A549 (cell line): ENCODE data around the gene PRUNE2. TPM values are rescaled to one million over a fixed set of nuclear protein-coding genes. Genes with fewer than 3 reads are reported as not detected.

Experiments used
- ATAC-seq, 2 experiments: fragments of 200-7000 bp in 1 of 2; fragments of >200 bp in 1 of 2; cut with Nextera tagmentation in 1 of 2; cut with Tn5 transposase in 1 of 2; 3 replicates each; pipeline versions ENCODE4 v1.8.0 to v1.9.1; 2018 to 2020; ENCODE audit warnings: mild to moderate bottlenecking in 1 of 2, moderate library complexity in 1 of 2
- CTCF ChIA-PET: fragments of 300-600 bp; sonication (Branson Sonifier 250); formaldehyde crosslinking; extraction: SDS; loops from one replicate; lab custom pipeline; 2021; ENCODE audit warnings: antibody characterized with exemption, inconsistent platforms; lab: Yijun Ruan, JAX
- POLR2A ChIA-PET: fragments of 350-600 bp; formaldehyde crosslinking; extraction: SDS; loops from one replicate; lab custom pipeline; 2021; ENCODE audit warnings: antibody characterized with exemption, inconsistent platforms; lab: Yijun Ruan, JAX
- DNase-seq, 2 experiments: peaks; one replicate each; pipeline versions ENCODE4 v3.0.0 to v3.0.0-alpha.2; 2011 to 2016; ENCODE audit warnings: low read depth in 1 of 2, low spot score in 1 of 2
- FAIRE-seq: peaks from 2 replicates; lab custom pipeline; 2011; peaks lifted over from hg19 to GRCh38; lab: Jason Lieb, UNC
- H3K27ac ChIP-seq, 2 experiments: fragments of >200 bp; sonication (Bioruptor Twin); formaldehyde crosslinking; 3 replicates each; pipeline ENCODE4 v1.5.1; 2016 to 2017
- H3K4me1 ChIP-seq: fragments of >200 bp; sonication (Bioruptor Twin); formaldehyde crosslinking; 3 replicates; pipeline ENCODE4 v1.6.1; 2016
- H3K4me2 ChIP-seq: fragments of >200 bp; sonication (Bioruptor Twin); formaldehyde crosslinking; 3 replicates; pipeline ENCODE4 v1.6.1; 2016
- H3K4me3 ChIP-seq: fragments of >200 bp; sonication (Bioruptor Twin); formaldehyde crosslinking; 3 replicates; pipeline ENCODE4 v1.5.1; 2016
- H3K9me3 ChIP-seq: fragments of >200 bp; sonication (Bioruptor Twin); formaldehyde crosslinking; 3 replicates; pipeline ENCODE4 v1.6.1; 2016
- CBX2 ChIP-seq: fragments of 200-600 bp; sonication (generic); IDR thresholded peaks from 2 replicates; pipeline ENCODE4 v1.6.1; 2016; ENCODE audit warnings: low read depth, mild to moderate bottlenecking, borderline replicate concordance
- CEBPB ChIP-seq, 2 experiments: fragments of >200 bp in 1 of 2; sonication (Bioruptor Twin) in 1 of 2; formaldehyde crosslinking in 1 of 2; IDR thresholded peaks; 2 replicates each; pipeline ENCODE4 v1.6.1; 2012 to 2016
- EHF ChIP-seq: fragments of 250-450 bp; sonication (Bioruptor Pico); IDR thresholded peaks from 2 replicates; pipeline ENCODE4 v1.5.0; 2020; ENCODE audit warnings: mild to moderate bottlenecking
- EP300 ChIP-seq, 2 experiments: fragments of >200 bp; sonication (Bioruptor Twin); formaldehyde crosslinking; IDR thresholded peaks; 2 replicates in 1 of 2; 3 replicates in 1 of 2; pipeline ENCODE4 v1.6.1; 2016 to 2017
- FOSB ChIP-seq: fragments of 250-450 bp; sonication (Bioruptor Pico); IDR thresholded peaks from 2 replicates; pipeline ENCODE4 v1.5.0; 2020; ENCODE audit warnings: mild to moderate bottlenecking, moderate library complexity
- FOXS1 ChIP-seq: fragments of 250-450 bp; sonication (Bioruptor Pico); IDR thresholded peaks from 2 replicates; pipeline ENCODE4 v1.5.0; 2020; ENCODE audit warnings: mild to moderate bottlenecking, moderate library complexity
- HDAC2 ChIP-seq: fragments of 200-600 bp; sonication (generic); IDR thresholded peaks from 2 replicates; pipeline ENCODE4 v1.6.1; 2016
- HEYL ChIP-seq: fragments of 250-450 bp; sonication (Bioruptor Pico); IDR thresholded peaks from 2 replicates; pipeline ENCODE4 v1.8.0; 2021; ENCODE audit warnings: mild to moderate bottlenecking, moderate library complexity
- HOXA7 ChIP-seq: fragments of 250-450 bp; sonication (Bioruptor Pico); IDR thresholded peaks from 2 replicates; pipeline ENCODE4 v1.5.0; 2020; ENCODE audit warnings: mild to moderate bottlenecking, moderate library complexity
- HOXB5 ChIP-seq: fragments of 250-450 bp; sonication (Bioruptor Pico); IDR thresholded peaks from 2 replicates; pipeline ENCODE4 v1.5.0; 2020; ENCODE audit warnings: mild to moderate bottlenecking, moderate library complexity
- MYC ChIP-seq: IDR thresholded peaks from 2 replicates; pipeline ENCODE4 v1.6.1; 2012; ENCODE audit warnings: mild to moderate bottlenecking, inconsistent platforms, low read length, improper control_type of control experiment, borderline replicate concordance
- NFE2L2 ChIP-seq: fragments of 150-350 bp; conservative IDR thresholded peaks from 2 replicates; pipeline ENCODE4 v1.6.1; 2014; ENCODE audit warnings: low read length
- NPAS2 ChIP-seq: fragments of 250-450 bp; sonication (Bioruptor Pico); IDR thresholded peaks from 2 replicates; pipeline ENCODE4 v1.8.0; 2022; ENCODE audit warnings: mild to moderate bottlenecking, moderate library complexity, borderline replicate concordance
- NR3C1 ChIP-seq: fragments of >200 bp; sonication (Bioruptor Twin); formaldehyde crosslinking; IDR thresholded peaks from 3 replicates; pipeline ENCODE4 v1.6.1; 2017
- PHF8 ChIP-seq: fragments of 200-600 bp; sonication (generic); IDR thresholded peaks from 2 replicates; pipeline ENCODE4 v1.6.1; 2016; ENCODE audit warnings: low read depth, mild to moderate bottlenecking, antibody characterized with exemption, moderate library complexity, borderline replicate concordance
- POLR2A ChIP-seq: IDR thresholded peaks from 2 replicates; pipeline ENCODE4 v1.6.1; 2012; ENCODE audit warnings: mild to moderate bottlenecking, low read length
- POLR2AphosphoS2 ChIP-seq: conservative IDR thresholded peaks from 2 replicates; pipeline ENCODE4 v1.6.1; 2012; ENCODE audit warnings: low read length, improper control_type of control experiment, inconsistent platforms
- RARB ChIP-seq: fragments of 250-450 bp; sonication (Bioruptor Pico); IDR thresholded peaks from 2 replicates; pipeline ENCODE4 v1.8.0; 2021; ENCODE audit warnings: mild to moderate bottlenecking, moderate library complexity
- RNF2 ChIP-seq: fragments of 200-600 bp; sonication (generic); IDR thresholded peaks from 2 replicates; pipeline ENCODE4 v1.6.1; 2016; ENCODE audit warnings: low read depth, mild to moderate bottlenecking, antibody characterized with exemption, moderate library complexity, borderline replicate concordance
- ZNF302 ChIP-seq: fragments of 250-450 bp; sonication (Bioruptor Pico); IDR thresholded peaks from 2 replicates; pipeline ENCODE4 v1.9.0; 2021; ENCODE audit warnings: inconsistent platforms, mild to moderate bottlenecking, moderate library complexity
- WGBS: methylation state at CpG from one replicate; pipeline ENCODE4 v1.1.6; 2017; ENCODE audit errors: missing lambda C conversion rate; 5-methylcytosine and 5-hydroxymethylcytosine counted together
- polyA plus RNA-seq, 4 experiments: library from polyadenylated mRNA; depleted of rRNA in 3 of 4; stranded (reverse); fragments of >200 nt; fragmentation: RNase III in 1 of 4; extraction: RNeasy Plus Mini Kit Qiagen cat#74134 plus additional on column Dnase treatment in 1 of 4; gene quantifications; 2 replicates in 3 of 4; 3 replicates in 1 of 4; pipeline ENCODE4 v1.2.3, GENCODE V29; 2011 to 2017
- TF ChIP-seq, protein P1 (sequence below): fragments of 450-650 bp; IDR thresholded peaks from 2 replicates; pipeline ENCODE4 v1.6.1; 2014; ENCODE audit warnings: antibody characterized with exemption
- TF ChIP-seq, protein P2 (sequence below): fragments of 150-350 bp; IDR thresholded peaks from 2 replicates; pipeline ENCODE4 v1.6.1; 2014; ENCODE audit warnings: low read depth, mild to moderate bottlenecking, low read length
- TF ChIP-seq, protein P3 (sequence below): fragments of >200 bp; sonication (Bioruptor Twin); formaldehyde crosslinking; IDR thresholded peaks from 3 replicates; pipeline ENCODE4 v1.6.1; 2016
- TF ChIP-seq, protein P4 (sequence below): fragments of >200 bp; sonication (Bioruptor Twin); formaldehyde crosslinking; IDR thresholded peaks from 3 replicates; pipeline ENCODE4 v1.5.1; 2016
- TF ChIP-seq, protein P5 (sequence below): fragments of 250-450 bp; sonication (Bioruptor Pico); IDR thresholded peaks from 2 replicates; pipeline ENCODE4 v1.5.0; 2020; ENCODE audit warnings: low read depth, mild to moderate bottlenecking, moderate library complexity
- TF ChIP-seq, protein P6 (sequence below): IDR thresholded peaks from 2 replicates; pipeline ENCODE4 v1.6.1; 2012

Gene PRUNE2
- polyA plus RNA-seq, 2 of the 4 experiments (the other 2 are of a cell fraction): 0.04 TPM; not detected in 1

DNA sequence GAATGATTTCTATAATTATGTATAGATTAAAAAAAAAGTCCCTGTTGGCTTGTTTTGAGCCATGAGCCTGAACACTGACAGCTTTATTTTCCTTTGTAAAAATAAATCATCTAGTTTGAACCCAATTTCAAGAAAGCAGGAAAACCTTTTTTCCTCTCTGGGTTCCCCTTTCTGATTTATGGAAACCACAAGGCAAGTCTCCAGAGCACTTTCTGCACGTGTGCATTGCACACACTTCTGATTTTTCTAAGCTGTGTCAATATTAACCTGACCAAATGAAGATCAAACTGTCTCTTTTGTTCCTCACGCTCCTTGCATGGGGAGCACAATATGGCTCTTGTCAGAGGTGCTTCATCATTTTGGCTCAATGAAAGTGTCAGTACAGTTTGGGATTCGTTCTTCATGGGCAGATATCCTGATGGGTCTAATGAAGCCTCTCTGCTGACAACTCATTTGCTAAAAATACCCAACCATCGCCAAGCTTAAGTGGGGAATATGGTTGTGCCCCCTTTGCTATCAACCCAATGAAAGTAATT, 180.8 kb downstream of the PRUNE2 start (continued):
- no peak for TF ChIP-seq PHF8
- TF ChIP-seq, all 56 proteins: peak for 0

DNA sequence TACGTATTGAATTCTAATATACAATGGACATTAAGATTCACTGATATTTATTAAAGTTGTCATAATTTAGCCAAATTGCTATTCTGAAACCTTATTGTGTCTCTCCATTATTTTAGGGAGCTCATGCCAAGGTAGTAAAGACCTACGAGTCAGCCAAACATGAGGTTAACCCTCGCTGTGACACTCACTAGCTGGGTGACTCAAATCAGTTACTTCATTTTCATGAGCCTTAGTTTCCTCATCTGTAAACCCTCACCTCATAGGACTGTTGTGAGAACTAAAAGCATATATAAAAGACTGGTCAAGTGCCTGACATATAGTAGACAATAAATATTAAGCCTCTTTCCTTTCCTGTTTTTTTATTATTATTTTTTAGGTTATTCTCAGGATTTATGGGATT, 185.7 kb downstream of the PRUNE2 start:
- H3K9me3 ChIP-seq: no peaks in the 10 kb centered on the region
- H3K27ac ChIP-seq: no peak overlapping the region
- ChIA-PET POLR2A (no interaction called here), CTCF (interaction anchor here (3.7 kb wide), 1 partner anchor 15 kb away, joined by 18 read pairs; no protein-coding TSS in a partner anchor)
- no peak overlapping the region for H3K4me3 ChIP-seq
- TF ChIP-seq HDAC2: no peak
- TF ChIP-seq NFE2L2: no peak
- TF ChIP-seq, protein P1, sequence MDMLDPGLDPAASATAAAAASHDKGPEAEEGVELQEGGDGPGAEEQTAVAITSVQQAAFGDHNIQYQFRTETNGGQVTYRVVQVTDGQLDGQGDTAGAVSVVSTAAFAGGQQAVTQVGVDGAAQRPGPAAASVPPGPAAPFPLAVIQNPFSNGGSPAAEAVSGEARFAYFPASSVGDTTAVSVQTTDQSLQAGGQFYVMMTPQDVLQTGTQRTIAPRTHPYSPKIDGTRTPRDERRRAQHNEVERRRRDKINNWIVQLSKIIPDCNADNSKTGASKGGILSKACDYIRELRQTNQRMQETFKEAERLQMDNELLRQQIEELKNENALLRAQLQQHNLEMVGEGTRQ: no peak
- TF ChIP-seq CEBPB (IDR thresholded peaks at IDR 0.05): no peak
- TF ChIP-seq, protein P2, sequence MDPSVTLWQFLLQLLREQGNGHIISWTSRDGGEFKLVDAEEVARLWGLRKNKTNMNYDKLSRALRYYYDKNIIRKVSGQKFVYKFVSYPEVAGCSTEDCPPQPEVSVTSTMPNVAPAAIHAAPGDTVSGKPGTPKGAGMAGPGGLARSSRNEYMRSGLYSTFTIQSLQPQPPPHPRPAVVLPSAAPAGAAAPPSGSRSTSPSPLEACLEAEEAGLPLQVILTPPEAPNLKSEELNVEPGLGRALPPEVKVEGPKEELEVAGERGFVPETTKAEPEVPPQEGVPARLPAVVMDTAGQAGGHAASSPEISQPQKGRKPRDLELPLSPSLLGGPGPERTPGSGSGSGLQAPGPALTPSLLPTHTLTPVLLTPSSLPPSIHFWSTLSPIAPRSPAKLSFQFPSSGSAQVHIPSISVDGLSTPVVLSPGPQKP: no peak
- no peak for TF ChIP-seq RNF2
- no peak for TF ChIP-seq HEYL (CRISPR knock-in tag)
- no peak for TF ChIP-seq POLR2A
- TF ChIP-seq, protein P3, sequence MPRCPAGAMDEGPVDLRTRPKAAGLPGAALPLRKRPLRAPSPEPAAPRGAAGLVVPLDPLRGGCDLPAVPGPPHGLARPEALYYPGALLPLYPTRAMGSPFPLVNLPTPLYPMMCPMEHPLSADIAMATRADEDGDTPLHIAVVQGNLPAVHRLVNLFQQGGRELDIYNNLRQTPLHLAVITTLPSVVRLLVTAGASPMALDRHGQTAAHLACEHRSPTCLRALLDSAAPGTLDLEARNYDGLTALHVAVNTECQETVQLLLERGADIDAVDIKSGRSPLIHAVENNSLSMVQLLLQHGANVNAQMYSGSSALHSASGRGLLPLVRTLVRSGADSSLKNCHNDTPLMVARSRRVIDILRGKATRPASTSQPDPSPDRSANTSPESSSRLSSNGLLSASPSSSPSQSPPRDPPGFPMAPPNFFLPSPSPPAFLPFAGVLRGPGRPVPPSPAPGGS: no peak
- TF ChIP-seq, protein P4, sequence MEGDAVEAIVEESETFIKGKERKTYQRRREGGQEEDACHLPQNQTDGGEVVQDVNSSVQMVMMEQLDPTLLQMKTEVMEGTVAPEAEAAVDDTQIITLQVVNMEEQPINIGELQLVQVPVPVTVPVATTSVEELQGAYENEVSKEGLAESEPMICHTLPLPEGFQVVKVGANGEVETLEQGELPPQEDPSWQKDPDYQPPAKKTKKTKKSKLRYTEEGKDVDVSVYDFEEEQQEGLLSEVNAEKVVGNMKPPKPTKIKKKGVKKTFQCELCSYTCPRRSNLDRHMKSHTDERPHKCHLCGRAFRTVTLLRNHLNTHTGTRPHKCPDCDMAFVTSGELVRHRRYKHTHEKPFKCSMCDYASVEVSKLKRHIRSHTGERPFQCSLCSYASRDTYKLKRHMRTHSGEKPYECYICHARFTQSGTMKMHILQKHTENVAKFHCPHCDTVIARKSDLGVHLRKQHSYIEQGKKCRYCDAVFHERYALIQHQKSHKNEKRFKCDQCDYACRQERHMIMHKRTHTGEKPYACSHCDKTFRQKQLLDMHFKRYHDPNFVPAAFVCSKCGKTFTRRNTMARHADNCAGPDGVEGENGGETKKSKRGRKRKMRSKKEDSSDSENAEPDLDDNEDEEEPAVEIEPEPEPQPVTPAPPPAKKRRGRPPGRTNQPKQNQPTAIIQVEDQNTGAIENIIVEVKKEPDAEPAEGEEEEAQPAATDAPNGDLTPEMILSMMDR: no peak
- no peak for TF ChIP-seq NR3C1
- TF ChIP-seq, protein P5, sequence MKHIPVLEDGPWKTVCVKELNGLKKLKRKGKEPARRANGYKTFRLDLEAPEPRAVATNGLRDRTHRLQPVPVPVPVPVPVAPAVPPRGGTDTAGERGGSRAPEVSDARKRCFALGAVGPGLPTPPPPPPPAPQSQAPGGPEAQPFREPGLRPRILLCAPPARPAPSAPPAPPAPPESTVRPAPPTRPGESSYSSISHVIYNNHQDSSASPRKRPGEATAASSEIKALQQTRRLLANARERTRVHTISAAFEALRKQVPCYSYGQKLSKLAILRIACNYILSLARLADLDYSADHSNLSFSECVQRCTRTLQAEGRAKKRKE (CRISPR knock-in tag): no peak
- no peak for TF ChIP-seq MYC
- no peak for FAIRE-seq
- no peaks in the 10 kb centered on the region for H3K4me1 ChIP-seq
- no peak overlapping the region for H3K4me2 ChIP-seq
- ATAC-seq: no peak
- no peak for DNase-seq
- 5% methylated on average over 3 of the region's 3 CpGs for WGBS

DNA sequence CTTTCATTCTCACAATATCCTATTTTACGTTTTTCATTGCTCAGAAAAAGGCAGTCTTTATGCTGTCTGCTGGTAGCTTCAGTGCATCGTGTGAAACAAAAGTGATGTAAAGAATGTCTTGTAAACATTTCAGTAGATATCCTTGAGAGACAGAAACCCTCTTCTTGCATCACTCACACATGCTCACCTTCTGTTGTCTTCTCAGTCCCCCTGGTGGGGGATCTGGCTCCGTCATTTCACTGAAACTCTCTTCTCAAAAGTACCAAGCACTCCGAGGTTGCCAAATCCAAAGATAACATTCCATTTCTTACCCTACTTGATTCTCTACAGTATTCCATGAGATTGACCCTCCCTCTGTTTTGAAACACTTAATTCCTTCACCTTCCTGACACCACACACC, 187.7 kb downstream of the PRUNE2 start:
- Histone ChIP-seq H3K4me1 (no peaks in the 10 kb centered on the region), H3K4me3 (no peak overlapping the region), H3K4me2 (no peak overlapping the region), H3K27ac (no peak overlapping the region), H3K9me3 (no peaks in the 10 kb centered on the region)
- FAIRE-seq (no peak), DNase-seq (no peak), ATAC-seq (peak; percentile 33 to 45; a peak in 1 of 6 replicates)
- ChIA-PET POLR2A (no interaction called here), CTCF (interaction anchor here (3.7 kb wide), 1 partner anchor 13 kb away, joined by 18 read pairs; no protein-coding TSS in a partner anchor)
- 35% methylated on average over 4 of the region's 4 CpGs for WGBS
- TF ChIP-seq FOXS1 (CRISPR knock-in tag) (no peak), CBX2 (no peak), HEYL (CRISPR knock-in tag) (no peak), EP300 (IDR thresholded peaks at IDR 0.05) (no peak), EHF (CRISPR knock-in tag) (no peak), HOXB5 (no peak), ZNF302 (CRISPR knock-in tag) (no peak), MYC (no peak), HOXA7 (no peak), NPAS2 (CRISPR knock-in tag) (no peak), FOSB (CRISPR knock-in tag) (no peak), RARB (no peak), POLR2AphosphoS2 (no peak)
- TF ChIP-seq, protein P2: no peak
- TF ChIP-seq, protein P3: no peak
- TF ChIP-seq, protein P6, sequence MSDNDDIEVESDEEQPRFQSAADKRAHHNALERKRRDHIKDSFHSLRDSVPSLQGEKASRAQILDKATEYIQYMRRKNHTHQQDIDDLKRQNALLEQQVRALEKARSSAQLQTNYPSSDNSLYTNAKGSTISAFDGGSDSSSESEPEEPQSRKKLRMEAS: no peak
- TF ChIP-seq, protein P1: no peak
